SK-N-SH (cell line): ENCODE results near the gene KIT. TPM values are rescaled to one million over a fixed set of nuclear protein-coding genes. Genes with fewer than 3 reads are reported as not detected.

Source experiments
- CTCF ChIA-PET: fragments of 300-600, 350-600 bp; formaldehyde crosslinking; extraction: SDS; loops from one replicate; lab custom pipeline; 2021; lab: Yijun Ruan, JAX
- POLR2A ChIA-PET: fragments of 350-600 bp; sonication (Branson Sonifier 250); formaldehyde crosslinking; extraction: SDS; loops from one replicate; lab custom pipeline; 2020; ENCODE audit warnings: antibody characterized with exemption, inconsistent platforms; lab: Yijun Ruan, JAX
- DNase-seq: peaks from one replicate; pipeline ENCODE4 v3.0.0; 2012
- H2AFZ ChIP-seq: fragments of 200-600 bp; sonication (generic); 2 replicates; pipeline ENCODE4 v1.8.1; 2016; ENCODE audit warnings: antibody characterized with exemption, mild to moderate bottlenecking, low read depth
- H3F3A ChIP-seq: fragments of 200-600 bp; sonication (generic); replicated peaks from 2 replicates; pipeline ENCODE3; 2016; ENCODE audit warnings: antibody characterized with exemption, mild to moderate bottlenecking; ENCODE audit not compliant: insufficient read depth
- H3K27ac ChIP-seq, 2 experiments: fragments of 200-500 bp in 1 of 2; fragments of 200-600 bp in 1 of 2; sonication (Bioruptor generic) in 1 of 2; sonication (generic), shearing (Covaris generic) in 1 of 2; 2 replicates each; pipeline versions ENCODE4 v1.5.1 to v1.6.1; 2014 to 2016; ENCODE audit warnings: low read depth in 2 of 2, inconsistent platforms in 1 of 2, low read length in 1 of 2, mild to moderate bottlenecking in 1 of 2, mixed read lengths in 1 of 2
- H3K27me3 ChIP-seq: fragments of 200-600 bp; sonication (generic), shearing (Covaris generic); 2 replicates; pipeline ENCODE4 v1.6.1; 2016; ENCODE audit warnings: mixed run types; ENCODE audit not compliant: insufficient read depth
- H3K36me3 ChIP-seq, 2 experiments: fragments of 200-500 bp in 1 of 2; fragments of 200-600 bp in 1 of 2; sonication (Bioruptor generic) in 1 of 2; sonication (generic) in 1 of 2; replicated peaks in 1 of 2; 2 replicates each; pipeline versions ENCODE3 to v1.5.1; 2014 to 2016; ENCODE audit warnings: low read length in 1 of 2, mild to moderate bottlenecking in 1 of 2; ENCODE audit not compliant: insufficient read depth in 2 of 2, control insufficient read depth in 1 of 2
- H3K4me1 ChIP-seq, 2 experiments: fragments of 200-500 bp in 1 of 2; fragments of 200-600 bp in 1 of 2; sonication (Bioruptor generic) in 1 of 2; sonication (generic), shearing (Covaris generic) in 1 of 2; 2 replicates each; pipeline versions ENCODE4 v1.5.1 to v1.6.1; 2014 to 2016; ENCODE audit warnings: low read depth in 1 of 2, low read length in 1 of 2, mixed run types in 1 of 2; ENCODE audit not compliant: insufficient read depth in 2 of 2, control insufficient read depth in 1 of 2
- H3K4me2 ChIP-seq: fragments of 200-600 bp; sonication (generic), shearing (Covaris generic); 2 replicates; pipeline ENCODE4 v1.6.1; 2017; ENCODE audit warnings: mixed run types
- H3K4me3 ChIP-seq, 2 experiments: fragments of 200-500 bp in 1 of 2; fragments of 200-600 bp in 1 of 2; sonication (Bioruptor generic) in 1 of 2; sonication (generic), shearing (Covaris generic) in 1 of 2; 2 replicates each; pipeline versions ENCODE4 v1.5.1 to v1.8.1; 2014 to 2016; ENCODE audit warnings: low read depth in 2 of 2, inconsistent platforms in 1 of 2, low read length in 1 of 2, mild to moderate bottlenecking in 1 of 2, mixed read lengths in 1 of 2, moderate library complexity in 1 of 2
- H3K79me2 ChIP-seq: fragments of 200-600 bp; sonication (generic); 2 replicates; pipeline ENCODE4 v1.8.1; 2017; ENCODE audit warnings: mild to moderate bottlenecking; ENCODE audit not compliant: insufficient read depth
- H3K9ac ChIP-seq: fragments of 200-600 bp; sonication (generic); 2 replicates; pipeline ENCODE4 v1.6.1; 2017; ENCODE audit warnings: mixed run types
- H3K9me2 ChIP-seq: fragments of 200-600 bp; sonication (generic); 2 replicates; pipeline ENCODE4 v1.6.1; 2017; ENCODE audit warnings: mixed run types
- H3K9me3 ChIP-seq: fragments of 200-600 bp; sonication (generic); 2 replicates; pipeline ENCODE4 v1.6.1; 2017; ENCODE audit warnings: mixed run types, mild to moderate bottlenecking, moderate library complexity
- H4K20me1 ChIP-seq: fragments of 200-600 bp; sonication (generic); 2 replicates; pipeline ENCODE4 v1.6.1; 2017; ENCODE audit warnings: mild to moderate bottlenecking, mixed run types; ENCODE audit not compliant: insufficient read depth
- CHD2 ChIP-seq: fragments of 150-350 bp; IDR thresholded peaks from 2 replicates; pipeline ENCODE4 v1.6.1; 2018; ENCODE audit warnings: low read length; ENCODE audit not compliant: partially characterized antibody
- EP300 ChIP-seq, 2 experiments: IDR thresholded peaks; 2 replicates each; pipeline versions ENCODE4 v1.4.0 to v1.6.1; 2012; ENCODE audit warnings: borderline replicate concordance in 1 of 2, low read depth in 1 of 2, low read length in 1 of 2
- FOSL2 ChIP-seq: IDR thresholded peaks from 2 replicates; pipeline ENCODE4 v1.4.0; 2012; ENCODE audit warnings: low read depth, mild to moderate bottlenecking, moderate library complexity, borderline replicate concordance
- FOXJ3 ChIP-seq: sonication (generic); formaldehyde crosslinking; IDR thresholded peaks from 2 replicates; pipeline ENCODE4 v1.5.1; 2020; ENCODE audit warnings: mild to moderate bottlenecking, missing genetic modification reagents
- MXI1 ChIP-seq: IDR thresholded peaks from 2 replicates; pipeline ENCODE4 v1.6.1; 2012; ENCODE audit warnings: mild to moderate bottlenecking, low read depth, low read length, improper control_type of control experiment
- NFIC ChIP-seq: IDR thresholded peaks from 2 replicates; pipeline ENCODE4 v1.4.0; 2012; ENCODE audit warnings: borderline replicate concordance
- RAD21 ChIP-seq: IDR thresholded peaks from 2 replicates; pipeline ENCODE4 v1.6.1; 2012; ENCODE audit warnings: mild to moderate bottlenecking, low read length
- RFX5 ChIP-seq: IDR thresholded peaks from 2 replicates; pipeline ENCODE4 v1.6.1; 2012; ENCODE audit warnings: mild to moderate bottlenecking, improper control_type of control experiment, low read length
- SIN3A ChIP-seq: IDR thresholded peaks from 2 replicates; pipeline ENCODE4 v1.6.1; 2012; ENCODE audit warnings: low read depth, mild to moderate bottlenecking, low read length, moderate library complexity, borderline replicate concordance
- SMC3 ChIP-seq: IDR thresholded peaks from 2 replicates; pipeline ENCODE4 v1.6.1; 2012; ENCODE audit warnings: low read depth, low read length, improper control_type of control experiment
- TAF1 ChIP-seq: IDR thresholded peaks from 2 replicates; pipeline ENCODE4 v1.6.1; 2012; ENCODE audit warnings: low read depth, mild to moderate bottlenecking, low read length, moderate library complexity, borderline replicate concordance
- YY1 ChIP-seq: IDR thresholded peaks from 2 replicates; pipeline ENCODE4 v1.4.0; 2012; ENCODE audit warnings: low read depth, mild to moderate bottlenecking
- WGBS: methylation state at CpG from one replicate; pipeline ENCODE4 v1.1.6; 2017; ENCODE audit warnings: low lambda C conversion rate; 5-methylcytosine and 5-hydroxymethylcytosine counted together
- polyA plus RNA-seq, 3 experiments: library from polyadenylated mRNA; depleted of rRNA; stranded (reverse); fragments of >200 nt; gene quantifications; 2 replicates each; pipeline ENCODE4 v1.2.3, GENCODE V29; 2012
- TF ChIP-seq, protein P1 (sequence below): IDR thresholded peaks from 2 replicates; pipeline ENCODE4 v1.4.0; 2012; ENCODE audit warnings: low read depth, borderline replicate concordance
- TF ChIP-seq, protein P2 (sequence below): IDR thresholded peaks from 2 replicates; pipeline ENCODE4; 2012
- TF ChIP-seq, protein P3 (sequence below): IDR thresholded peaks from 2 replicates; pipeline ENCODE4 v1.4.0; 2012; ENCODE audit warnings: low read depth, borderline replicate concordance
- TF ChIP-seq, protein P4 (sequence below): IDR thresholded peaks from 2 replicates; pipeline ENCODE4 v1.4.0; 2012; ENCODE audit warnings: low read depth
- TF ChIP-seq, protein P5 (sequence below): fragments of 200-600 bp; sonication (generic); IDR thresholded peaks from 2 replicates; pipeline ENCODE4 v1.6.1; 2017; ENCODE audit warnings: antibody characterized with exemption, mild to moderate bottlenecking, moderate library complexity
- TF ChIP-seq, protein P6 (sequence below): fragments of 150-350 bp; IDR thresholded peaks from 2 replicates; pipeline ENCODE4 v1.6.1; 2016; ENCODE audit warnings: mild to moderate bottlenecking, low read depth, low read length

KIT gene
- polyA plus RNA-seq, 1 of the 3 experiments (the other 2 are of a cell fraction): 0.79 TPM

DNA sequence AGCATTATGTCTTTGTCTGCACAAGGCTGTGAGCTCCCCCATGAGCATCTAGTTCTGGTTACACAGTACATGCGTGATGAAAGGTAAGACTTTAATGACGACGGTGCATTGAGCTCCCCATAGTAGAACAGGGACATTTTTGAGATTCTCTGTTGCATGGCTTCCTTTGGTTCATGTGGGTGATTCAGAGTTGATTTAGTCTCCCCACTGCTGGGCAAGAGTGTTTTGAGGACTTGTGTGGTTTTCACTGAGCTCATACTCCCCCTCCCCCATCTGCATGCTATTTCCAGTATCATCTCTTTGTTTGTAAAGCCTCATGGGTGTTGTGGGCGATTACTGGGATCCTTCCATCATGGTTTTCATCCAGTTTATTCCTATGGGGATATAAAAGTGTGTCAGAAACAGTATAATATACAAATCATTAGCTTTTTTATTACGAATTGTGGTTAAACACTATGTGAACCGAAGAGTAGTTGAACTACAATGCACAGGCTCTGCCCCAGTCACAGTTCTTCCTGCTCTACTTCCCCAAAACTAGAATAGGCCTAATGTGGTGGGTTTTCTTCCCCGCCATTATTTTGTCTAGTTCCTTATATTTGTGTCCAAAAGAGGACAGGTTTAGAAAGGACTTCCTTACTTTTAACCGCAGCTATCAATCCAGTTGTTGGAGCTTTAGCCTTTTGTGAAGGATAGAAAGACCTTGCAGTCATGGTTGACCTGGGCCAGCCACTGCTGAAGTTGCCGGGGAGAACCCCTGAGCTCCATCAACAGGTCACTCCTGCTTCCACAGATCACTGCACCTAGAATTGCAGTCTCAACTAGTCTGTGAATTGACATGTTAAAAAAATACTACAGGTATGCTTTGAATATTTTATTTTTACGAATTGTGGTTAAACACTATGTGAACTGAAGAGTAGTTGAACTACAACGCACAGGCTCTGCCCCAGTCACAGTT is 30.4 kb downstream of the KIT start:
- no peaks in the 10 kb centered on the region for H3K9me2 ChIP-seq
- no peaks in the 10 kb centered on the region for H3K79me2 ChIP-seq
- H4K20me1 ChIP-seq: no peaks in the 10 kb centered on the region
- no peaks in the 10 kb centered on the region for H3K9me3 ChIP-seq
- H3F3A ChIP-seq: no peaks in the 10 kb centered on the region
- TF ChIP-seq YY1 (no peak), SIN3A (no peak)
- CTCF ChIA-PET: interaction anchor here (1.5 kb wide), 1 partner anchor 12 kb away, joined by 4 read pairs; no protein-coding TSS in a partner anchor
- 51% methylated on average over 11 of the region's 11 CpGs for WGBS
- H3K27me3 ChIP-seq: no peaks in the 10 kb centered on the region
- no peak overlapping the region for H3K9ac ChIP-seq
- no peak overlapping the region for H3K4me3 ChIP-seq
- no peak for DNase-seq
- H3K4me2 ChIP-seq: no peak overlapping the region
- H3K36me3 ChIP-seq: no peaks in the 10 kb centered on the region
- POLR2A ChIA-PET: no interaction called here
- H3K27ac ChIP-seq: no peak overlapping the region
- H3K4me1 ChIP-seq: no peaks in the 10 kb centered on the region; a peak in 1 of 4 replicates
- H2AFZ ChIP-seq: no peak overlapping the region

DNA sequence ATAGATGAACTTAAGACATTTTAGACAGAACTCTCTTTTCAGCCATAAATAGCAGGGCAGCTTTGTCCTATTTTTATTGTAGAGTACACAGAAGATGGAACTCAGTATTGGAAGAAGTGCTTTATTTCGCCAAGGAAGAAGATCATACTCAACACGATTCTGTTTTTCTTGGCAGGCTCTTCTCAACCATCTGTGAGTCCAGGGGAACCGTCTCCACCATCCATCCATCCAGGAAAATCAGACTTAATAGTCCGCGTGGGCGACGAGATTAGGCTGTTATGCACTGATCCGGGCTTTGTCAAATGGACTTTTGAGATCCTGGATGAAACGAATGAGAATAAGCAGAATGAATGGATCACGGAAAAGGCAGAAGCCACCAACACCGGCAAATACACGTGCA is 37.6 kb downstream of the KIT start:
- WGBS: 64% methylated on average over 12 of the region's 12 CpGs
- H3K9me3 ChIP-seq: no peaks in the 10 kb centered on the region
- no peak overlapping the region for H3K4me3 ChIP-seq
- H3K4me2 ChIP-seq: no peak overlapping the region
- no peak overlapping the region for H2AFZ ChIP-seq
- H3K4me1 ChIP-seq: no peaks in the 10 kb centered on the region; a peak in 1 of 4 replicates
- no peaks in the 10 kb centered on the region for H3K79me2 ChIP-seq
- POLR2A ChIA-PET: no interaction called here
- no peaks in the 10 kb centered on the region for H4K20me1 ChIP-seq
- DNase-seq: no peak
- CTCF ChIA-PET: no interaction called here
- no peaks in the 10 kb centered on the region for H3K36me3 ChIP-seq
- H3K27me3 ChIP-seq: no peaks in the 10 kb centered on the region
- no peak overlapping the region for H3K27ac ChIP-seq
- H3K9me2 ChIP-seq: no peaks in the 10 kb centered on the region
- H3K9ac ChIP-seq: no peak overlapping the region
- H3F3A ChIP-seq: no peaks in the 10 kb centered on the region
- TF ChIP-seq, protein P1, sequence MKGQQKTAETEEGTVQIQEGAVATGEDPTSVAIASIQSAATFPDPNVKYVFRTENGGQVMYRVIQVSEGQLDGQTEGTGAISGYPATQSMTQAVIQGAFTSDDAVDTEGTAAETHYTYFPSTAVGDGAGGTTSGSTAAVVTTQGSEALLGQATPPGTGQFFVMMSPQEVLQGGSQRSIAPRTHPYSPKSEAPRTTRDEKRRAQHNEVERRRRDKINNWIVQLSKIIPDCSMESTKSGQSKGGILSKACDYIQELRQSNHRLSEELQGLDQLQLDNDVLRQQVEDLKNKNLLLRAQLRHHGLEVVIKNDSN: no peak
- TF ChIP-seq RFX5 (no peak), NFIC (no peak), RAD21 (no peak), FOXJ3 (CRISPR knock-in tag) (no peak), EP300 (IDR thresholded peaks at IDR 0.05; ENCODE audit: borderline replicate concordance in 1 of 2, low read depth in 1 of 2, low read length in 1 of 2) (no peak), FOSL2 (no peak), CHD2 (no peak), TAF1 (no peak), SMC3 (no peak), YY1 (no peak), MXI1 (no peak)
- TF ChIP-seq, protein P2, sequence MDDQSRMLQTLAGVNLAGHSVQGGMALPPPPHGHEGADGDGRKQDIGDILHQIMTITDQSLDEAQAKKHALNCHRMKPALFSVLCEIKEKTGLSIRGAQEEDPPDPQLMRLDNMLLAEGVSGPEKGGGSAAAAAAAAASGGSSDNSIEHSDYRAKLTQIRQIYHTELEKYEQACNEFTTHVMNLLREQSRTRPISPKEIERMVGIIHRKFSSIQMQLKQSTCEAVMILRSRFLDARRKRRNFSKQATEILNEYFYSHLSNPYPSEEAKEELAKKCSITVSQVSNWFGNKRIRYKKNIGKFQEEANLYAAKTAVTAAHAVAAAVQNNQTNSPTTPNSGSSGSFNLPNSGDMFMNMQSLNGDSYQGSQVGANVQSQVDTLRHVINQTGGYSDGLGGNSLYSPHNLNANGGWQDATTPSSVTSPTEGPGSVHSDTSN: no peak
- TF ChIP-seq, protein P3, sequence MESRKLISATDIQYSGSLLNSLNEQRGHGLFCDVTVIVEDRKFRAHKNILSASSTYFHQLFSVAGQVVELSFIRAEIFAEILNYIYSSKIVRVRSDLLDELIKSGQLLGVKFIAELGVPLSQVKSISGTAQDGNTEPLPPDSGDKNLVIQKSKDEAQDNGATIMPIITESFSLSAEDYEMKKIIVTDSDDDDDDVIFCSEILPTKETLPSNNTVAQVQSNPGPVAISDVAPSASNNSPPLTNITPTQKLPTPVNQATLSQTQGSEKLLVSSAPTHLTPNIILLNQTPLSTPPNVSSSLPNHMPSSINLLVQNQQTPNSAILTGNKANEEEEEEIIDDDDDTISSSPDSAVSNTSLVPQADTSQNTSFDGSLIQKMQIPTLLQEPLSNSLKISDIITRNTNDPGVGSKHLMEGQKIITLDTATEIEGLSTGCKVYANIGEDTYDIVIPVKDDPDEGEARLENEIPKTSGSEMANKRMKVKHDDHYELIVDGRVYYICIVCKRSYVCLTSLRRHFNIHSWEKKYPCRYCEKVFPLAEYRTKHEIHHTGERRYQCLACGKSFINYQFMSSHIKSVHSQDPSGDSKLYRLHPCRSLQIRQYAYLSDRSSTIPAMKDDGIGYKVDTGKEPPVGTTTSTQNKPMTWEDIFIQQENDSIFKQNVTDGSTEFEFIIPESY: no peak
- TF ChIP-seq, protein P4, sequence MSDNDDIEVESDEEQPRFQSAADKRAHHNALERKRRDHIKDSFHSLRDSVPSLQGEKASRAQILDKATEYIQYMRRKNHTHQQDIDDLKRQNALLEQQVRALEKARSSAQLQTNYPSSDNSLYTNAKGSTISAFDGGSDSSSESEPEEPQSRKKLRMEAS: no peak
- TF ChIP-seq, protein P5, sequence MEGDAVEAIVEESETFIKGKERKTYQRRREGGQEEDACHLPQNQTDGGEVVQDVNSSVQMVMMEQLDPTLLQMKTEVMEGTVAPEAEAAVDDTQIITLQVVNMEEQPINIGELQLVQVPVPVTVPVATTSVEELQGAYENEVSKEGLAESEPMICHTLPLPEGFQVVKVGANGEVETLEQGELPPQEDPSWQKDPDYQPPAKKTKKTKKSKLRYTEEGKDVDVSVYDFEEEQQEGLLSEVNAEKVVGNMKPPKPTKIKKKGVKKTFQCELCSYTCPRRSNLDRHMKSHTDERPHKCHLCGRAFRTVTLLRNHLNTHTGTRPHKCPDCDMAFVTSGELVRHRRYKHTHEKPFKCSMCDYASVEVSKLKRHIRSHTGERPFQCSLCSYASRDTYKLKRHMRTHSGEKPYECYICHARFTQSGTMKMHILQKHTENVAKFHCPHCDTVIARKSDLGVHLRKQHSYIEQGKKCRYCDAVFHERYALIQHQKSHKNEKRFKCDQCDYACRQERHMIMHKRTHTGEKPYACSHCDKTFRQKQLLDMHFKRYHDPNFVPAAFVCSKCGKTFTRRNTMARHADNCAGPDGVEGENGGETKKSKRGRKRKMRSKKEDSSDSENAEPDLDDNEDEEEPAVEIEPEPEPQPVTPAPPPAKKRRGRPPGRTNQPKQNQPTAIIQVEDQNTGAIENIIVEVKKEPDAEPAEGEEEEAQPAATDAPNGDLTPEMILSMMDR: no peak
- TF ChIP-seq, protein P6, sequence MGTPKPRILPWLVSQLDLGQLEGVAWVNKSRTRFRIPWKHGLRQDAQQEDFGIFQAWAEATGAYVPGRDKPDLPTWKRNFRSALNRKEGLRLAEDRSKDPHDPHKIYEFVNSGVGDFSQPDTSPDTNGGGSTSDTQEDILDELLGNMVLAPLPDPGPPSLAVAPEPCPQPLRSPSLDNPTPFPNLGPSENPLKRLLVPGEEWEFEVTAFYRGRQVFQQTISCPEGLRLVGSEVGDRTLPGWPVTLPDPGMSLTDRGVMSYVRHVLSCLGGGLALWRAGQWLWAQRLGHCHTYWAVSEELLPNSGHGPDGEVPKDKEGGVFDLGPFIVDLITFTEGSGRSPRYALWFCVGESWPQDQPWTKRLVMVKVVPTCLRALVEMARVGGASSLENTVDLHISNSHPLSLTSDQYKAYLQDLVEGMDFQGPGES: no peak
